Right lobe of liver (tissue), 6 donors: Measurements from ENCODE around the gene BMX. TPM values are rescaled to one million over a fixed set of nuclear protein-coding genes. Genes with fewer than 3 reads are reported as not detected.
A peak's percentile ranks its signal among the peaks of the same experiment; 100 is the strongest.

Experiments
- ATAC-seq, 4 donors: fragments of 200-7000 bp; cut with Tn5 transposase; one replicate each; pipeline ENCODE4 v1.9.1; 2020; ENCODE audit warnings: mild to moderate bottlenecking in 4 of 4, moderate library complexity in 4 of 4
- DNase-seq, 3 donors: peaks; one replicate each; pipeline ENCODE4 v3.0.0-alpha.2; 2020
- H3K27ac ChIP-seq, 3 donors: fragments of 200-600 bp; one replicate each; pipeline ENCODE4 v1.8.0; 2022
- H3K27me3 ChIP-seq, 2 donors: fragments of 200-600 bp; one replicate each; pipeline ENCODE4 v1.8.0; 2022
- H3K36me3 ChIP-seq, 4 donors: fragments of 200-600 bp; sonication (generic) in 1 of 4; one replicate each; pipeline versions ENCODE4 v1.5.1 to v1.8.0; 2017 to 2022; ENCODE audit warnings: control low read depth in 1 of 4
- H3K4me1 ChIP-seq, 4 donors: fragments of 200-600 bp; sonication (generic) in 1 of 4; one replicate each; pipeline versions ENCODE4 v1.5.1 to v1.8.0; 2017 to 2022; ENCODE audit warnings: control low read depth in 1 of 4
- H3K4me3 ChIP-seq, 3 donors: fragments of 200-600 bp; one replicate each; pipeline ENCODE4 v1.8.0; 2022
- H3K9me3 ChIP-seq, 4 donors: fragments of 200-600 bp; sonication (generic) in 1 of 4; one replicate each; pipeline versions ENCODE4 v1.5.1 to v1.8.0; 2017 to 2022; ENCODE audit warnings: control low read depth in 1 of 4
- POLR2A ChIP-seq: fragments of 450-650 bp; IDR thresholded peaks from one replicate; pipeline ENCODE4 v1.6.1; 2017; ENCODE audit warnings: antibody characterized with exemption, mild to moderate bottlenecking
- WGBS: methylation state at CpG from one replicate; pipeline ENCODE4 v1.1.6; 2018; ENCODE audit warnings: low coverage, low lambda C conversion rate; ENCODE audit not compliant: insufficient coverage; ENCODE audit errors: missing lambda C conversion rate; 5-methylcytosine and 5-hydroxymethylcytosine counted together
- intact Hi-C, 2 donors: fragments of 100-400 bp; cut with DNase I; formaldehyde crosslinking; loops; one replicate each; pipeline versions ENCODE4 v1.11.2 to v1.14.1; 2022
- total RNA-seq, 6 experiments: library from RNA; depleted of rRNA in 2 of 6; stranded (reverse); fragments of >200 nt in 2 of 6; fragmentation: NEBNext Ultra II Directional in 3 of 6; extraction: Animal tissue kit (Norgen Biotek cat#: 25700) in 3 of 6; gene quantifications; one replicate each; pipeline versions ENCODE4 v1.1.0 to v1.2.4, GENCODE V29; 2016 to 2023
- TF ChIP-seq, protein P1 (sequence below), 4 donors: fragments of 200-600 bp in 3 of 4; fragments of 450-650 bp in 1 of 4; IDR thresholded peaks; one replicate each; pipeline versions ENCODE4 v1.5.1 to v1.8.0; 2016 to 2022; ENCODE audit warnings: antibody characterized with exemption in 4 of 4, mild to moderate bottlenecking in 2 of 4
- donor health status: DM: no; HTN: yes; CAD: no.
- donor health status: DM: no; HTN: no; CAD: no.
- donor health status: DM: no; HTN: no; CAD: no.
- donor health status: DM: no; HTN: yes; CAD: no.
- donor health status: DM: no; HTN: yes; CAD: no.

Gene BMX
- total RNA-seq, 6 experiments from 2014 or later = 0.33 to 1.7 (median 0.45) TPM

DNA sequence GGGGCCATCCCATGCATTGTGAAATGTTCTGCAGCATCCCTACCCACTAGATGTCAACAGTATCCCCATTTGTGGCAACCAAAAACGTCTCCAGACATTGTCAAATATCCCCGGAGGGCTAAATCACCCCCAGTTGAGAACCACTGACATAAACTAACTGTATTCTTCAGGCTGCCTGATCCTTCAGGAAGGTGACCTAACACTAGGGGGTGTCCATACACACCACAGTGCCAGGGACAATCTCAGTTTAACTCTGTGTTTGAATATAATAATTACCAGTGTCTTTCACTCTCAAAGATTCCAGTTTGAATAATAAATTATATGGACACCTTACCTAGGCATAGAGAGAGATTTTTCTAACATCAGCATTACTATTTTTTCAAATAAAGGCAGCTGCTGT, 93.8 kb downstream of the BMX start:
- WGBS = 41% methylated on average over 2 of the region's 2 CpGs
- no peaks in the 10 kb centered on the region for H3K9me3 ChIP-seq
- intact Hi-C loops = no loop called here
- H3K36me3 ChIP-seq = no peaks in the 10 kb centered on the region
- DNase-seq (no peak), ATAC-seq (peak in 2 of 4 donors; percentile 30 to 51)
- H3K4me3 ChIP-seq = no peak overlapping the region
- no peaks in the 10 kb centered on the region for H3K4me1 ChIP-seq
- no peak overlapping the region for H3K27ac ChIP-seq
- TF ChIP-seq, protein P1, sequence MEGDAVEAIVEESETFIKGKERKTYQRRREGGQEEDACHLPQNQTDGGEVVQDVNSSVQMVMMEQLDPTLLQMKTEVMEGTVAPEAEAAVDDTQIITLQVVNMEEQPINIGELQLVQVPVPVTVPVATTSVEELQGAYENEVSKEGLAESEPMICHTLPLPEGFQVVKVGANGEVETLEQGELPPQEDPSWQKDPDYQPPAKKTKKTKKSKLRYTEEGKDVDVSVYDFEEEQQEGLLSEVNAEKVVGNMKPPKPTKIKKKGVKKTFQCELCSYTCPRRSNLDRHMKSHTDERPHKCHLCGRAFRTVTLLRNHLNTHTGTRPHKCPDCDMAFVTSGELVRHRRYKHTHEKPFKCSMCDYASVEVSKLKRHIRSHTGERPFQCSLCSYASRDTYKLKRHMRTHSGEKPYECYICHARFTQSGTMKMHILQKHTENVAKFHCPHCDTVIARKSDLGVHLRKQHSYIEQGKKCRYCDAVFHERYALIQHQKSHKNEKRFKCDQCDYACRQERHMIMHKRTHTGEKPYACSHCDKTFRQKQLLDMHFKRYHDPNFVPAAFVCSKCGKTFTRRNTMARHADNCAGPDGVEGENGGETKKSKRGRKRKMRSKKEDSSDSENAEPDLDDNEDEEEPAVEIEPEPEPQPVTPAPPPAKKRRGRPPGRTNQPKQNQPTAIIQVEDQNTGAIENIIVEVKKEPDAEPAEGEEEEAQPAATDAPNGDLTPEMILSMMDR (IDR thresholded peaks at IDR 0.05) = peak in 3 of 4 donors; percentile 7 to 30 (median 26)
- TF ChIP-seq POLR2A = no peak
- no peaks in the 10 kb centered on the region for H3K27me3 ChIP-seq

DNA sequence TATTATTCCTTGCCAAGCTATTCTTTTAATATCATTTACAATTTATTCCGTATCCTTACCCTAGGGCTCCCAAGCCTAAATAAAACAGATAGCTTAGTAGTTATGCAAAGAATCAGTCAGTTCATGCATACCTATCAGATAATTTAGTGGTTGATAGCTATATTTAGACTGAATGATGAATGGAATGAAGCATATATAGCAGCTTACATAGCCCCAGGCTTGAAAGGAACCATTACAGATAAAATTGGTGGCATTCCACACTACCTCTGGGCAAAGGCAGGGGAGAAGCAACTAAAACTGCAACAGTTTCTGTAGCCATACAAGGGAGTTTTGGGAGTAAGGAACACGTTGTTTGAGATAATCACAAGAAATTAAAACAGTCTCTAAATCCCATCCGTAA, 97.4 kb downstream of the BMX start:
- DNase-seq (no peak), ATAC-seq (no peak)
- no peaks in the 10 kb centered on the region for H3K9me3 ChIP-seq
- TF ChIP-seq, protein P1 (IDR thresholded peaks at IDR 0.05) = no peak
- TF ChIP-seq POLR2A = no peak
- H3K36me3 ChIP-seq = no peaks in the 10 kb centered on the region
- no peak overlapping the region for H3K4me3 ChIP-seq
- H3K27me3 ChIP-seq = no peaks in the 10 kb centered on the region
- peaks cover 0 to 14% (median 0%) of the 10 kb centered on the region in 4 donors for H3K4me1 ChIP-seq
- H3K27ac ChIP-seq = no peak overlapping the region
- intact Hi-C loops = no loop called here
- WGBS = 43% methylated on average over 3 of the region's 3 CpGs

DNA sequence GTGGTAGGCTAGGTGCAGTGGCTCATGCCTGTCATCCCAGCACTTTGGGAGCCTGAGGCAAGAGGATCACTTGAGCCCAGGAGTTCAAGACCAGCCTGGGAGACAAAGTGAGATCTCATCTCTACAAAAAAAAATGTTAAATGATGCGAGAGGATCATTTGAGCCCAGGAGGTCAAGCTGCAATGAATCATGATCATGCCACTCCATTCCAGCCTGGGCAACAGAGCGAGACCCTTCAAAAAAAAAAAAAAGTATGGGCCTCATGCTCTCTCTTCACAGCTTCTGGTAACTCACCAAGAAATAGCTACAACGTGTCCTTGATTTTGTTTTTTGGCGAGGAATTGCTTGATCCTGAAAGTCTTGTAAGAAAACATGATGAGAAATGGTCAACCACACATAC, 98.9 kb downstream of the BMX start:
- intact Hi-C loops = no loop called here
- Histone ChIP-seq H3K27ac (no peak overlapping the region), H3K27me3 (no peaks in the 10 kb centered on the region), H3K9me3 (no peaks in the 10 kb centered on the region), H3K36me3 (no peaks in the 10 kb centered on the region), H3K4me3 (no peak overlapping the region), H3K4me1 (peaks cover 0 to 14% (median 0%) of the 10 kb centered on the region in 4 donors)
- 45% methylated on average over 3 of the region's 4 CpGs for WGBS
- TF ChIP-seq POLR2A = no peak
- TF ChIP-seq, protein P1 (IDR thresholded peaks at IDR 0.05) = no peak
- DNase-seq = no peak
- no peak for ATAC-seq

DNA sequence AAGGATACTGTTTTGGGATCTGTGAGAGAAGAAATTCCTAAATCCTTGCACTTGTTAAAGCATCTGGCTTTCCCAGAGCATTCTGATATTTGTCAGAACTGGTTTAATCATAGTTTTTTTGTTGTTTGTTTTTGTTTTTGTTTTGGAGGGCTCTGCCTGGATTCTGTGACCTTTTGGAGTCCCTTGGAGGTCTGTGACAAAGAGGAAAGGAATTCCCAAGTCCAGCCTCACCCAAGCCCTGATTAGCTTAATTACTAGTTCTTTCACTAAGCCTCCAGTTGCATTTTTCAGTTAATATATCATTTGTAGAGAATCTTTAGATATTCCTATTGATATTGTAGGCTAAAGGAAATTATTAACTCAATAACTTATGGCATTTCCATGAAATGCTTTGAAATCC, 99.4 kb downstream of the BMX start:
- no peak for ATAC-seq
- Histone ChIP-seq H3K4me3 (peak overlapping the region in 1 of 3 donors; percentile 2), H3K27me3 (no peaks in the 10 kb centered on the region), H3K4me1 (peaks cover 0 to 14% (median 0%) of the 10 kb centered on the region in 4 donors), H3K9me3 (no peaks in the 10 kb centered on the region), H3K27ac (no peak overlapping the region), H3K36me3 (no peaks in the 10 kb centered on the region)
- no peak for DNase-seq
- TF ChIP-seq, protein P1 (IDR thresholded peaks at IDR 0.05) = no peak
- TF ChIP-seq POLR2A = no peak
- intact Hi-C loops = no loop called here

DNA sequence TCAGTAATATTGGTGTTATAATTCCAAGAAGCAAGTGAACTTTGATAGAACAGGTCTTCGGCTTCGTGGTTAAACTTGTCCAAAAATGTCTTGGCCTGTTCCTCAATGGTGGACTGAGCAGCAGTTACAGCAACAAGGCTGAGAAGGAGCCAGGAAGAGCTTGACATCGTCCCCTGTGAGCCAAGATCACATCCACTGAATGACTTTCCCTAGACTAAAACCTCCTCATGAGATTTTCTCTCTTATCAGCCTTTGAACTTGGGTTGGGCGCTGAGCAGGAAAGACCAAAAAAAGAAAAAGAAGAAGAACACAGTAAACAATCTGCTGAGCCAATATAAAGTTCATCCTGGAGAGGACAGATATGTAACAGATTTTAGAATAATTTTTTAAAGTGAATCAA, 100.1 kb downstream of the BMX start, which contains the start of gene ACE2:
ACE2 (minus strand) TSS at position 216 of the 400 bp plus-strand sequence; CDS start at position 167, 49 bp downstream.
- intact Hi-C loops = no loop called here
- 40% methylated on average over 4 of the region's 4 CpGs for WGBS

More for the DNA sequence above, 100.1 kb downstream of the BMX start, which contains the start of gene ACE2:
- peak within 1 kb of the TSS in 1 of 3 donors; percentile 11 for H3K27ac ChIP-seq
- no peak for TF ChIP-seq POLR2A
- TF ChIP-seq, protein P1 (IDR thresholded peaks at IDR 0.05) = no peak
- H3K4me1 ChIP-seq = peaks cover 0 to 14% (median 0%) of the 10 kb centered on the region in 4 donors
- no peaks in the 10 kb centered on the region for H3K9me3 ChIP-seq
- H3K27me3 ChIP-seq = no peaks in the 10 kb centered on the region
- peak within 1 kb of the TSS in 1 of 3 donors; percentile 2 for H3K4me3 ChIP-seq
- DNase-seq (no peak), ATAC-seq (peak in 2 of 4 donors; percentile 12 to 66)
- H3K36me3 ChIP-seq = no peaks in the 10 kb centered on the region
